ENCODE measurements around the gene RASAL3. TPM values are rescaled to one million over a fixed set of nuclear protein-coding genes. Genes with fewer than 3 reads are reported as not detected.

RASAL3 gene
- total RNA-seq, 4 donors from 2014 or later, result 0.51 to 4.3 (median 1.1) TPM; not detected in 1

- intact Hi-C loops (cut with DNase I; ENCODE audit: low total_unique reads), result no loop called here
- H3K4me3 ChIP-seq, result no peak overlapping the region
- DNase-seq, result no peak
- H3K27me3 ChIP-seq, result no peaks in the 10 kb centered on the region
- no peaks in the 10 kb centered on the region for H3K4me1 ChIP-seq
- TF ChIP-seq CTCF (IDR thresholded peaks at IDR 0.05) (no peak), POLR2A (IDR thresholded peaks at IDR 0.05) (no peak)
- no peaks in the 10 kb centered on the region for H3K36me3 ChIP-seq
- no peaks in the 10 kb centered on the region for H3K9me3 ChIP-seq
- no peak overlapping the region for H3K27ac ChIP-seq
These were observed 18.5 kb downstream of the RASAL3 start for GRCh38 chr19:15445807-15446376.

GRCh38 chr19:15445227-15445605 is 19.1 kb downstream of the RASAL3 start:
- H3K4me3 ChIP-seq, result no peak overlapping the region
- intact Hi-C loops (cut with DNase I; ENCODE audit: low total_unique reads), result no loop called here
- H3K4me1 ChIP-seq, result no peaks in the 10 kb centered on the region
- DNase-seq, result no peak
- no peak overlapping the region for H3K27ac ChIP-seq
- no peaks in the 10 kb centered on the region for H3K36me3 ChIP-seq
- no peak for TF ChIP-seq POLR2A (IDR thresholded peaks at IDR 0.05)
- TF ChIP-seq CTCF (IDR thresholded peaks at IDR 0.05), result no peak
- no peaks in the 10 kb centered on the region for H3K27me3 ChIP-seq
- H3K9me3 ChIP-seq, result no peaks in the 10 kb centered on the region

- H3K27ac ChIP-seq, result no peak overlapping the region
- H3K4me1 ChIP-seq, result no peaks in the 10 kb centered on the region
- DNase-seq, result no peak
- no peaks in the 10 kb centered on the region for H3K36me3 ChIP-seq
- intact Hi-C loops (cut with DNase I; ENCODE audit: low total_unique reads), result no loop called here
- no peaks in the 10 kb centered on the region for H3K27me3 ChIP-seq
- TF ChIP-seq CTCF (IDR thresholded peaks at IDR 0.05), result no peak
- no peak for TF ChIP-seq POLR2A (IDR thresholded peaks at IDR 0.05)
- no peak overlapping the region for H3K4me3 ChIP-seq
- H3K9me3 ChIP-seq, result no peaks in the 10 kb centered on the region
These were observed 19.7 kb downstream of the RASAL3 start for GRCh38 chr19:15444505-15445226.

- intact Hi-C loops (cut with DNase I; ENCODE audit: low total_unique reads), result no loop called here
- Histone ChIP-seq H3K27ac (no peak overlapping the region), H3K27me3 (no peaks in the 10 kb centered on the region), H3K9me3 (no peaks in the 10 kb centered on the region), H3K36me3 (no peaks in the 10 kb centered on the region), H3K4me1 (no peaks in the 10 kb centered on the region), H3K4me3 (no peak overlapping the region)
- DNase-seq, result peak in 1 of 2 donors; percentile 17
- no peak for TF ChIP-seq POLR2A (IDR thresholded peaks at IDR 0.05)
- TF ChIP-seq CTCF (IDR thresholded peaks at IDR 0.05), result no peak
These were observed 20.5 kb downstream of the RASAL3 start for GRCh38 chr19:15443838-15444237.

- Histone ChIP-seq H3K36me3 (no peaks in the 10 kb centered on the region), H3K9me3 (no peaks in the 10 kb centered on the region), H3K4me3 (no peak overlapping the region), H3K4me1 (peaks cover 0 to 4% of the 10 kb centered on the region in 2 donors), H3K27me3 (no peaks in the 10 kb centered on the region), H3K27ac (no peak overlapping the region)
- DNase-seq, result no peak
- intact Hi-C loops (cut with DNase I; ENCODE audit: low total_unique reads), result no loop called here
- no peak for TF ChIP-seq CTCF (IDR thresholded peaks at IDR 0.05)
- TF ChIP-seq POLR2A (IDR thresholded peaks at IDR 0.05), result no peak
These were observed 21.0 kb downstream of the RASAL3 start for GRCh38 chr19:15443325-15443724.
